HG03439 (cell line): Measurements from ENCODE around the gene CPA5.

ENCODE experiments used
- ATAC-seq: cut with Tn5 transposase; IDR thresholded peaks from one replicate; pipeline ENCODE4 v1.9.1; 2021; ENCODE audit warnings: mild to moderate bottlenecking, moderate library complexity; ENCODE audit not compliant: unreplicated experiment

Gene CPA5

DNA sequence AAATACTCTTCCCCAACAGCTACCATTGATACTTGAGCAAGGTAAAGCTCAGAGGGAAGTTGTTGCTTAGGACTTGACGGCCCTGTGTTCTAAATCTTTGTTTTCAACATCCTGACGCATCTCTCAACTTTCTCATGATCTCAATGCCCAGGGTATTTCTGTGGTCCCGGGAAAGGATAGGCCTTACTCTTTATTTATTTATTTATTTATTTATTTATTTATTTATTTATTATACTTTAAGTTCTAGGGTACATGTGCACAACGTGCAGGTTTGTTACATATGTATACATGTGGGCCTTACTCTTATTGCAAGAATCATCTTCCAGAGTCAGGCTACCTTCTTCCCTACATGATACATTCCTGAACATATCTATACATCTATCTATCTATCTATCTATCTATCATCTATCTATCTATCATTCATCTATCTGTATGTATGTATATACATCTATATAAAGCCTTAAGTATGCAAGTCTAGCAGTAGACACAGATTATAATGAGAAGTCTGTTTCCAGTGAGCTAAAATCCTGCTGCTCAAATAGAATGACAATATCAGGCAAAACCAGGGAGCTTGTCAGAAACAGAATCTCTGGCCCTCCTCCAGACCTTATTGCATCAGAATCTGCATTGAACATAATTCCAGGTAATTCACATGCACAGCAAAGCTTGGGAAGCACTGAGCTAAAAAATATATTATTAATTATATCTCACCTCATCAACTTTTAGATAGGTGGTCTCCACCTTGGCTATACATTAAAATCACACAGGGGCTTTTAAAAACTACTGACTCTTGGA lies 12.2 kb upstream of the CPA5 start:
- ATAC-seq, result no peak

DNA sequence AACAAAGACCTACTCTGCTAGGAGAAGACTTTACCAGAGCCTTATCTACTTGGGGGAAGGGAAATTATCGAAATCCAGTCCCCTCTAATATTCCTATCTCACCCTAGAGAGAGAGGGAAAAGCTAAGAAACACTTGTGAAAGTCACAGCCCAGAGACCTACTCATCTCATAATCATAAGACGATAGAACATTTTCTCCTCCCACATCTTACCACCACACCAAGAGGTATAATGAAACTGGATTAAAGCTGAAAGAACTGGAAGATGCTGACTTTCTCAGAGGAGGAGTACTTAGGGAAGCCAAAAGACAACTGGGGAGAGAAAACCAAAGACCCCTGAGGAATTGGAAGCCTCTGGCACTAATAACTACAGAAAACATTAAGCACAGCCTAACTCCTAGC lies 10.8 kb upstream of the CPA5 start:
- ATAC-seq, result no peak

DNA sequence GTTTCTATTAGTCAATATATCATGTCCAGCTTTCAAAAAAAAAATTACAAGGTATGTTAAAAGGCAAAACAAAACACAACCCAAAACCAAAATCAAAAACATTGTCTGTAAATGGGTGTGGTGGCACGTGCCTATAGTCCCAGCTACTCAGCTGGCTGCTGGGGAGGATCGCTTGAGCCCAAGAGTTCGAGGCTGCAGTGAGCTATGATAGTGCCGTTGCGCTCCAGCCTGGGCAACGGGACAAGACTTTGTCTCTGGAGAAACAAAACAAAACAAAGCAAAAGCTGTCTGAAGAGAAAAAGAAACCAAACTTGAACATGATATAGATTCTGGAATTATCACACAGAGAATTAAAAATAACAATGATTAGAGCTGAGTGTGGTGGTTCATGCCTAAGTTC lies 10.3 kb upstream of the CPA5 start:
- ATAC-seq, result no peak

DNA sequence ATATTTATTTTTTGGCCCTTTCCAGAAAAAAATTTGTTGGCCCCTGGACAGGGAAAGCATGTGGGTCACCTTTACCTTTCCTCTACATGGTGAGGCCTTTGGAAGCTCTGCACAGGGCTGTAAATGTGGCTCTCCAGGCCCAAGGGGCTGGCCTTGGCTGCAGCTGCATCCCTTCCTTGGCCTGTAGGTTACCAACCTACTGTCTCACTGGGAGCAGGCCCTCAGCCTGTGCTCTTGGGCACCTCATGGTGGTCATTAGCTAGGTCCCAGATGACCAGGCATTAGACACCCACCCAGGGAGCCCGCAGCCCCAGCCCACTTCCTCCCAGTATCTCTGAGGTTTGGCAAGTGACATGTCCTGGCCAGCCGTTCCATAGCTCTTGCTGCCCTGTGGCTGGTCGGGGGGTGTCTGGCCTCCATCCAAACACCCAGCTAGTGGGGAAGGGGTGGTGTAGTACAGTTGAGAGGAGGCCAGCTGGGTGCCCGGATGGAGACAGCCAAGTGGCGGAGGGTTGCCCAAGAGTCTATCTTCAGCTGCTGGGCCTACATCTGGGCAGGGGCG lies 7.1 kb upstream of the CPA5 start:
- no peak for ATAC-seq

DNA sequence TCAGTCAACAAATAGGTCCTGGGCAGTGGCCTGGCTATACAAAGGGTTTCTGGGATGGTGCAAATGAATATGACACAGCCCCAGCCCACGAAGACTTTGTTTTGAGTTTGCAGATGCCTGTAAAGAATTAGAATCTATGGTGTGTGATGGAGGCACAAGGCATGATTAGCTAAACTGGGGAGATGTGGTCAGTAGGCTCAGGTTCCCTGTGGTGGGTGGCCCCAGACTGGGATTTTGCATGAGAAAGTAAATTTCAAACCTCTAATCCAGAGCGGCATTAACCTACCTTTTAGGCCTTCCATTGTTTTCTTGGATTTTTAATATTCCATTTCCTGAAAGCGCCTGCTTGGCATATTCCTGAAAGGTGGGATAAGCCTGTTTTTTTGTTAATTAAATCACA lies 6.4 kb upstream of the CPA5 start:
- no peak for ATAC-seq

DNA sequence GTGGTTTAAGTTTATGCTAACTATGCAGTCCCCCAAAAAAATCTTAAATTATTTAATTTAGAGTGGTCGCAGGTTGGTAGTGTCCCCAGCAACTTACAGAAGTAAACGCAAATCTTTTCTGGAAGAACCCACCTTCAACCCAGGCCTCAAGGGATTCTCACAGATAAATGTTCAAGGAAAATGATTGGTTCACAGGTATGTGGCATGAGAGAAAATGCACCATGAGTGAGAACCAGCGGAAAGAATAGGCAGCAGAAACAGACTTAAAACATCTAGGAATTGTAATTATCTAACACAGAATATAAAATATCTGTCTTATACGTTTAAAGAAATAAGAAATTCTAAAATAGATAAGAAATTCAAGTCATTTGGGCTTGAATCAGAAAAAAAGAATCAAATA lies 2.7 kb upstream of the CPA5 start:
- no peak for ATAC-seq

DNA sequence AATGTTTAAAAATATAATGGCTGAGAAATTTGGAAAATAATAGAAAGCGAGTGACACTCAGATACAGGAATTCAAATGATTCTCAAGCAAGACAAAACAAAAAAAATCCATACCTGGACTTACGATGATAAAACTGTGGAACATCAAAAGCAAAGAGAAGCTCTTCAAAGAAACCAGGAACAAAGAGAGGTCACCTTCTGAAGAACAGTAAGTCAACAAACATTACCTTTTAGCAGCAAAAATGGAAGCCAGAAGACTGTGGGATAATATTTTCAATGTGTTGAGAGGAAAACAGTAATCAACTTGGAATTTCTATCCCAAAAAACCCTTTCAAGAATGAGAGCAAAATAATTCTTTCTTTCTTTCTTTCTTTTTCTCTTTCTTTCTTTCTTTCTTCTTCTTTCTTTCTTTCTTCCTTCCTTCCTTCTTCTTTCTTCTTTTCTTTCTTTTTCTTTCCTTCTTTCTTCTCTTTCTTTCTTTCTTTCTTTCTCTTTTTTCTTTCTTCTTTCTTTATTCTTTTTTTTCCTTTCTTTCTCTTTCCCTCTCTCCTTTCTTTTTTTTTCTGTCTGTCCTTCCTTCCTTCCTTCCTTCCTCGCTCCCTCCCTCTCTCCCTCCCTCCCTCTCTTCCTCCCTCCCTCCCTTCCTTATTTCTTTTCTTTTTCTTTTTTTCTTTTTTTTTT lies 1.8 kb upstream of the CPA5 start:
- ATAC-seq, result no peak

DNA sequence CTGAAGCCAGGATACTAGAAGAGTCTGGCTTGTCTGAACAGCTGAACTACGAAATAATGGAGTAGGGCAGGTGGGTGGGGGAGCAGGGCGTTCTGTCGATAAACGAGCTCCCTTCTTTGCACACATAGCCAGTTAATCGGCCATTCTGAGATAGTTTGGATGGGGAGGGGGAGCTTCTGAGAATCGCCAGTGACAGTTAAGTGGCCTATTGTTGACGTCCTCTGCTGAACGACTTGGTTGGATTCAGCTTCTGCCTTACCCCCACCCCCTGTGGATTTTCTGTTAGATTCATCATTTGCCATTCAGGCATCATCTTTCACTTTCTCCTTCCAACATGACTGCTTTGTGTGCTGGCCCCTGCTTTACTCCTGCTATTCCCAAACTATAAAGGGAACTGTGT lies 520 bp downstream of the CPA5 start:
- no peak for ATAC-seq

DNA sequence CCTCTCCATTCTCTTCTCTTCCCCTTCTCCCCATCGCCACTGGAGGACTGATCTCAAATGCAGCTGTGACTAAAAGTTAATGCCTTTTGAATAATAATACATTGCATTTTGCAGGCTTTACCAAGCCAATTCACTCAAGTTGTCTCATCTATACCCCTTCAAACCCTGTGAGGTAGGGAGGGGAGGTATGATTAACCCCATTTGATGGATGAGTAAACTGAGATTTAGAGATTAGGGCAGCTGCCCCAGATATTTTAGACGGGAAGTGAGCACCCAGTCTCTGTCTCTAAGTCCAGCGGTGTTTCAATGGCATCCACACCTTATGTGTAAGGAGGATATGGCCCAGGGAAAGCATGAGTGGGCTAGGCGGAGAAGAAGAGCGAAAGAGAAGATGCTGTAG lies 1.1 kb downstream of the CPA5 start:
- ATAC-seq, result no peak

DNA sequence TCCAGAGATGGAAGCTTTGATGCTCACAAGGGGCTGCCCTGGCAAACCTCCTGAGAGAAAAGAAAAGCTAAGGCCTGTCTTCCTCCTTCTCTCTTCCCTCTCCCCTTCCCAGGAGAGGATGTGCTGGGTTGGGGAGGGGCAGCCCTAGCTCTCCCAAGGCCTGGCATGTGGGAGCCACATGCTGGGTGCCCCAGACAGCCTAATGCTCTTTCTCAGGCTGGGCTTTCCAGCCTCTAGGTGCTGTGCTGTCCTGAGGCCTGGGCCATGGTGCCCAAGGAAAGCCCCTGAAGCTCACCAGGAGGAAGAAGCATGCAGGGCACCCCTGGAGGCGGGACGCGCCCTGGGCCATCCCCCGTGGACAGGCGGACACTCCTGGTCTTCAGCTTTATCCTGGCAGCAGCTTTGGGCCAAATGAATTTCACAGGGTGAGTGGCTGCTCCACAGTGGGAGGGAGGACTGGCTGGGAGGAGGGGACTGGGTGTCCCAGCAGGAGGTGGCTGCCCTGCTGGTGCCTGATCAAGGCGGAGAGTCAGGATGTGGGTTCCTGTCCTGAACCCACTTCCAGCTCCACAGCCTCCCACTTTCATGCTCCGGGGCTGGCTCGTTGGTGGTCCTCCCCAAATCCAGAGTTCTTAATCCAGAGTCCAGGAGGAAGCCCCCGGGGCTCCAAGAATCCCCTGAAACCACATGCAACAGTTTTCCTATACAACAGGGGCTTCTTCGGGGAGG lies 1.7 kb downstream of the CPA5 start:
- ATAC-seq, result no peak

DNA sequence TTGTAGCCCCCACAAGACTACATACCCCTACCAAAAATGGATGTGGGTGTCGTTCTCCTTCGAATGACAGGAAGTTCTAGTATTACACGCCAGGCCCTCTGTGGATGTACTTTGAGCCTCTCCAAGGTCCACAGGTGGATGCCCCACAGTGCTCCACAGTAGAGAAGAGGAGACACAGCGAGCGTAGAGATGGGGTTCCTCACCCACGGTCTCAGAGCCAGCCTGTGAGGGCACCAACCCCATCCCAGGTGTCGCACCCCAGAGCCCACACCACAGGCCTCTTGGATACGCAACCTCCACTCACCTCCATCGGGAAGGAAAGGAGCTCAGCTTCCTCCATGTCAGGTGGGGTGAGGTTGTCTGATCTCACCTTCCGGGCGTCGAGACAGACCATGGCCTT lies 2.3 kb downstream of the CPA5 start:
- no peak for ATAC-seq

DNA sequence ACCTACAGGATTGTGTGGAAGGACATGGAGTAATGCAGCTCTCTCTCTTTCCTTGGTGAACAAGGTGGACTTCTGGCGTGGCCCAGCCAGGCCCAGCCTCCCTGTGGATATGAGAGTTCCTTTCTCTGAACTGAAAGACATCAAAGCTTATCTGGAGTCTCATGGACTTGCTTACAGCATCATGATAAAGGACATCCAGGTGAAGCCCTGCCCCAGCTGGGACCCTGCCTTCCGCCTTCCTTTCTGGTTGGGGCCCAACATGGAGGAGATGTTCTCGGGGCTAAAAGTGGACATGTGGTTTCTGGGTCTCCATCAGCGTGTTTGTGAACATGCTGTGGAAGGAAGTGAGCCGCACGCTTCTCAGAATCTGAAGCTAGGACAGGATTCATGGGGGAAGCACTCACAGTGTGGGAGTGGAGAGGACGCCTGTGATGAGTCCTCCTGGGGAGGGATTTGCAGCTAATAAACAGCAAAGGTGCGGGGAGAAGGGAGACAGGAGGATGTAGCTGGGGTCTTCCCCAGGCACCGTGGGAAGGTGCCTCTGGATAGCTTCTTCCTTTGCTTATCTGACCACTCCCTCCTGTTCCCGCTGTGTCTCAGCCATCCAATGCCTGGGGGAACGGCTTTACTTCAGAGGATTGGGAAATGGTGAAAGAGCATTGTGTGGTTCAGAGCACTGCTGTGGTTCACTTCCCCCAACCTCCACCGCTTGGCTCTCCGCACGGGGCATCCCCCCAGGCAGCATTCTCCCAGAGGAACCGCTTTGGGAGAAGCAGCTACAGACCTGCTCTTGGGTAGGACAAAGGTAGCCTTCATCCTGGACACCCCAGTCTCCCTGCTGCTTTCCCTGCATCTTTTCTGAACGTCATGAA lies 5.5 kb downstream of the CPA5 start:
- no peak for ATAC-seq

DNA sequence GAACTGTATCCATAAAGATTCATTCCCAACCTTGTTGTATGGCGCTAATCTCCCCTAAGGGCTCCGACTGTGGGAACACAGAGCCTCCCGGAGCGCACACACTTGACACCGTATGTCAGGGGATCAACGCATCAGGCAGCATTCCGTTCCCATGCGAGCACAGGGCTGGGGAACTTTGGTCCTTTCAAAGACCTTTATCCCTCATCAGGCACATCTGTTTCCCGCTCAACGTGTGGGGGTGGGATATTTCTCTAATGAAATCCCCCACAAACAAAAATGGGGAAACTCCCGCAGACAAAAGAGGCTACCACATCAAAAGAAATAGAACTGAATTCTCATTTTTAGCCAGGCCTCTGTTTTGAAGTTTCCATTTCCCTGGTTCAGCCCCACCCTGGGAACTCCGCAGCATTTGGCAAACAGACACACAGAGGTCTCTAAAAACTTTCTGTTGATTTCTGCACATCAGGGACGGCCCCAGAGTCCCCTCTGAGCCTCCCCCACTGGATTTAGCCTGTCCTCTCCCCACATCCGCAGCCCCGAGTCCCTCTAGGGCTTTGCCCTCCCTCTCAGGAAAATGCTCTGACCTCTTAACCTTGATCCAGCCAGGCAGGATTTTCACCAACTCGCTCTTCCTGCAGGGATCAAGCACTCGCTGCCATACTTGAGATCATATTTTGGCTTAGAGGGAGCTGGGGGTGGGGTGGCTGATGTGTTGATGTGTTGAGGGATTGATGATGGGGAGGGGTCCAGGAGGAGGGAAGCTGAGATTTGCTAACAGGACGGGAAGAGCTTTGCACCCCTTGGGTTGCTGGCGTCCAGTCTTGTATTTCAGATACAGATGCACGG lies 6.6 kb downstream of the CPA5 start:
- no peak for ATAC-seq

DNA sequence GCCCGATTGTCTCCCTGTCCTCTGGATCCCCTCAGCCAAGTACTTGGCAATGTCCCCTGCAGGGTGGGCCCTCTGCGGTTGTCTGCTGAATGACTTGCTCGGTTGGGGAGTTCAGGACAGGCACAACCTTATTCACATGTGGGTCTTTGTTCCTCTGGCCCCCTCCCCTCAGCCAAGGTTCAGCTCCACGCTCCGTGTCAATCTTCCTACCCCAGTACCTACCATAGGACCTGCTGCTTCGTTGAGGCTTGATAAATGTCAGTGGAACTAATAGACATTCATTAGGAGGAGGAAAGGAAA lies 7.1 kb downstream of the CPA5 start:
- ATAC-seq, result no peak

DNA sequence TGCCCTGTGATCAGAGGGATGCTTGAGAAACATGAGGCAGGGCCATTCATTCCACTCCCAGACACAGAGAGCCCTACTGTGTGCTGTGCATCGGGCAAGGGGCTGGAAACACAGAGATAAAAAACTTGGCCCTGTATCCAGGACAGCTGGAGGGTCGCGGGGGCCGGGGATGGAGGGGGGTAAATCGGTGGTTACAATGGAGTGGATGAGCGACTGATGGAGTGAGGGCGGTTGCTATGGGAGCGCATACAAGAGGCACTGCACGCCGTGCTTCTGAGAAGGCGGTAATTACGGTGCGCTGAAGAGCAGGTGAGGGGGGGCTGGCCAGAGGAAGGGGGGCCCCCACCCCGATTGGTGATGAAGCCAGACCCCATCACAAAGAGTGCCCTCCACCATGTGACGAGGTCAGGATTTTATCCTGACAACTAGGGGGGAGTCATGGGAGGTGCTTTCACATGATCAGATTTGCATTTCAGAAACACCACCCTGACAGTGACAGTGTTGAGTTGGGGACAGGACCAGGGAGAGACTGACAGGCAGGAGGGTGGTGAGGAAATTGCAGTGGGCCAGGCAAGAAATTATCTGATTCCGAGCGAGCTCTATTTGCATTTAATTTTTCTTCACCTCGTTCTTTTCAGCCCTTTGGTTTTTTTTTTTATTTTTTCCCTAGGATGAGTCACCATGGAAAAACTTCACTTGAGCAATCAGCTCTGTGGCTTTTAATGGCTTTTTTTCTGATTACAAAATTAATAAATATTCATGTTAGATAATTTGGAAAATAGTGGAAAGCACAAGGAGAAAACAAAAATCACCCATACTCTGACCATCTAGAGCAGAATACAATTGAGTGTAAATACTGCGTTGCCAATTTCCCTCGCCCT lies 7.8 kb downstream of the CPA5 start:
- ATAC-seq, result no peak

DNA sequence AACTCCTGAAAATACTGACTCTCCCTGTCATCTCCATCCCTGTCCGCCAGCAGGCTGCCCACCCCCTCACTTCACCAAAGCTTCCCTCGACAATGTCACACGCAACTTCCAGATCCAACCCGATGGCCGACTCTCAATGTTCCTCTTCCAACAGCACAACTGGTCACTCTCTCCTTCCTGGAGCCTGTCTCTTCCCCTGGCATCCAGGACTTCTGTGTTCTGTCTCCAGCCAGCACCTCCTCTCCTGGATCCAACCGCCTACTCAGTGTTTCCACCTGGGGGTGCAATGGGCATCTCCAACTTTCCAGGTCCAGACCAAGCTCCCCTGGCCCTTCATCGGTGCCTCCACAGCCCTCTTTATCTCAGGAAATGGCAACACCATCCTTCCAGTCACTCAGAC lies 8.6 kb downstream of the CPA5 start:
- ATAC-seq, result no peak

DNA sequence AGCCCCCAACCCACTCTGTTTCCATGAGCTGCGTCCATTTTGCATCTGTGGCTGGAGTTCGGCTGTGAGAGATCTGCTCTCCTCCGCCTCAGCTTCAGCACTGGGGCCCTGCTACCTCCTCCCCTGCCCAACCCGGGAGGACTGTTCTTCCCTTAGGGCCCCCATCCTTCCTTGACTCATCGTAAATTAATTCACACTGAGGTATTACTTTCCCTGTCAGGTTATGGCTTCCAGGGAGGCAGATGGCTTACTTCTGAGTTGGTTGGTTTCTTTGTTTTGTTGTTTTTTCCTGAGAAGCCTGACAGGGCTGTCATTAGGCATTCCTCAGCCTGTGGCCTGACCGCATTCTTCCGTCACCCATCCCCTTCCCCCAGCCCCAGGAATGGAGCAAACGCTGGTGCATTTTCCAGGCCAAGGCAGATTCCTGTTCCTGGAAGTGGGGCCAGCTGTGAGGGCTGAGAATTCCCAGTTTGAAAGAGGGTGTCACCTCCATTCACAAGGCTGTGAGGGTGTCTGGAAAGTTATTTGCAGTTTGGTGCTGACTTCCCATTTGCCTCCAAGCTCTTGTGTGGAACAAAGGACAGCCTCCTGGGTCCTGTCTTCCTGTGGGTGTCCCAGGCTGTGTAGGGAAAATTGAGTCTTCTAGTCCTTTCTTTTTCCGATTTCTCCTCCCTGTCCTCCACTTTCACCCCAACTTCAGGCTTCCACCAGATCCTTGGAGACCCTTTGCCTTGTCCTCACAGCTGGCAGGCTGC lies 11.7 kb downstream of the CPA5 start:
- ATAC-seq, result no peak

DNA sequence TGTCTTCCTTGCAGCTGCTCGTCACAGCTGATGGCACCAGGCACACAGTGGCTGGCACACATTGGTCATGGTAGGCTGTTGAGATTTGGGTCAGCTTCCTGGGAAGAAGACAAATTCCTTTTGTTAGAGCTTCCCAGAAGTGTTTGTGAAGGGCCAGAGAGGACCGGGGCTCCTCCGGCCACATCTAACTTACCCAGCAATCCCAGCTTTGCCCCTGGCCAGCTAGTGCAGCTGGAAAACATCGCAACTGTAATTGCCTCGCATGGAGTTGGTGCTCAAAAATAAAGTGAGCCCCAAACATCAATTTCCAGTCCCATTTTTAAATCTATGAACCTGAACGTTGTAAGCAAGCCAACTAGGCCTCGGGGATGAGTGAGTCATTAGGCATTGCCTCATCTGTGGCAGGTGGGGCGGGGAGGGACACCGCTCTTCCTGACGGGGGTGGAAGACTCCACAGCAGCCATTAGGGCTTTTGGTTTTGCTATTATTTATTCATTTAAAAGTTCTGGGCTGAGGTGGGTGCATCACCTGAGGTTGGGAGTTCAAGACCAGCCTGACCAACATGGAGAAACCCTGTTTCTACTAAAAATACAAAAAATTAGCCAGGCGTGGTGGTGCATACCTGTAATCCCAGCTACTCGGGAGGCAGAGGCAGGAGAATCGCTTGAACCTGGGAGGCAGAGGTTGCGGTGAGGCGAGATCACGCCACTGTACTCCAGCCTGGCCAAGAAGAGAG lies 12.4 kb downstream of the CPA5 start:
- no peak for ATAC-seq
